Neural progenitor cell (in vitro differentiated cells): Measurements from ENCODE around the gene GPR107.

Experiments used
- CTCF ChIP-seq: fragments of 200-600 bp; sonication (generic); IDR thresholded peaks from 2 replicates; pipeline ENCODE4 v1.5.1; 2017; ENCODE audit warnings: antibody characterized with exemption, mild to moderate bottlenecking
- EZH2 ChIP-seq: fragments of 200-600 bp; sonication (generic); IDR thresholded peaks from 2 replicates; pipeline ENCODE4 v1.6.1; 2017; ENCODE audit warnings: antibody characterized with exemption, mild to moderate bottlenecking, moderate library complexity
- EZH2phosphoT487 ChIP-seq: fragments of 200-600 bp; sonication (generic); IDR thresholded peaks from 2 replicates; pipeline ENCODE4 v1.6.1; 2017; ENCODE audit warnings: antibody characterized with exemption

DNA sequence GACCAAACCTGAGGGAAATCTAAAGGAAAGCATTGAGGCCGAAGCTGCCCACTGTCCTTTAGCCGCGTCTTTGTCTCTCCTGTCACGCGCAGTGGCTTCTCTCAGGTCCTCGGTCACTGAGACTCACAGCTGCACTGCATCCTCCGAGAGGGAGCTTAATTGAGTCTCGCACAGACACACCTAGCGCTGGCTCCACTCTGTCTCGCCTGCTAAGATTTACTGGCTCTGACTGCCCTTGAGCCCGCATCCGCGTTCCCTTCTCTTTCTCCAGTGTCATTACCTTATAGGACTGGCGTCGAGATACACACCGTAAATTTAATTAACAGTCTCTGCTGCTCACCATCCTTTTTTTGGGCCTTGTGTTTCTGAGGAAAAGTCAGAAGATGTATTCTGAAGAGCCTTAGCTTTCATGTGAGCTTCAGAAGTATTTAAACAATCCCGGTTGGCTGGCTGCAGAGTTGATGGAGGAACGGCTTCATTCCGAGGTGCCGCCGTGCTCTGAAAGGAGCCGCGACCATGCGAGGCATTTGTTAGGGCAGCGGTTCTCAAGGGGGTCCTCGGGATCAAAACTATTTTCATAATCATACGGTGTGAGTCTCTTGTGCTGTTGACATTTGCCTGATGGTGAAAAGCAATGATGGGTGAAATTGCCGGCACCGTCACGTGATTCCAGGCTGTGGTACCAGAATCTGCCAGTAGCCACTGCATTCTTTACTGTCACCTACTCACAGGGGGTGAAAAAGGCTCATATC, 58.3 kb downstream of the GPR107 start:
- TF ChIP-seq CTCF (no peak), EZH2 (no peak), EZH2phosphoT487 (no peak)
